ENCODE results near the gene UTP3.
A peak's percentile ranks its signal among the peaks of the same experiment; 100 is the strongest.
"Not testable (repeated sequence)": the region's sequence is repeated elsewhere in the genome, so short reads cannot be mapped to it uniquely, and the experiment has no call there.

UTP3 gene

GRCh38 chr4:70687392-70687791, 940 bp upstream of the UTP3 start:
- DNase-seq, result peak in 4 of 58 donors; percentile 3 to 34 (median 8)

GRCh38 chr4:70688795-70689231, 481 bp downstream of the UTP3 start:
- peak in 4 of 58 donors; percentile 11 to 52 (median 38) for DNase-seq

- DNase-seq, result no peak
Observed at GRCh38 chr4:70691661-70692060, 3.3 kb downstream of the UTP3 start.

GRCh38 chr4:70694633-70695032, 6.3 kb downstream of the UTP3 start:
- DNase-seq, result not testable (repeated sequence)

GRCh38 chr4:70698435-70698834, 10.1 kb downstream of the UTP3 start:
- not testable (repeated sequence) for DNase-seq

GRCh38 chr4:70700712-70701111, 12.4 kb downstream of the UTP3 start:
- DNase-seq, result no peak

- DNase-seq, result no peak
Observed at GRCh38 chr4:70701271-70701670, 12.9 kb downstream of the UTP3 start.

GRCh38 chr4:70702592-70702991, 14.3 kb downstream of the UTP3 start:
- not testable (repeated sequence) for DNase-seq

GRCh38 chr4:70703619-70704214, 15.4 kb downstream of the UTP3 start:
- peak in 17 of 58 donors; percentile 2 to 55 (median 19) for DNase-seq

GRCh38 chr4:70704215-70704930, 16.0 kb downstream of the UTP3 start:
- peak in 55 of 58 donors; percentile 15 to 81 (median 59) for DNase-seq

GRCh38 chr4:70704931-70705182, 16.5 kb downstream of the UTP3 start:
- peak in 3 of 58 donors; percentile 38 to 64 (median 57) for DNase-seq

- DNase-seq, result peak in 57 of 58 donors; percentile 30 to 86 (median 65)
Observed at GRCh38 chr4:70705183-70706043, 17.1 kb downstream of the UTP3 start.

- no peak for DNase-seq
Observed at GRCh38 chr4:70706044-70706461, 17.7 kb downstream of the UTP3 start.

GRCh38 chr4:70706516-70706915, 18.2 kb downstream of the UTP3 start:
- no peak for DNase-seq

- no peak for DNase-seq
Observed at GRCh38 chr4:70709611-70710205, 21.4 kb downstream of the UTP3 start.

- no peak for DNase-seq
Observed at GRCh38 chr4:70711599-70711998, 23.3 kb downstream of the UTP3 start.

- DNase-seq, result no peak
Observed at GRCh38 chr4:70712150-70712549, 23.8 kb downstream of the UTP3 start.

- DNase-seq, result no peak
Observed at GRCh38 chr4:70712604-70713452, 24.5 kb downstream of the UTP3 start.

GRCh38 chr4:70713453-70714078, 25.2 kb downstream of the UTP3 start:
- no peak for DNase-seq

Measured in anterior cingulate cortex (tissue), 58 donors.